Stimulated activated CD4-positive, alpha-beta T cell treated with anti-CD3 and anti-CD28 coated beads, Interleukin-1b, Interleukin-23, amount 100 ng/mL, for 4 hours (primary cell): Measurements from ENCODE around the gene SCN3A.

Experiments used
- DNase-seq, 2 donors: peaks; one replicate each; pipeline ENCODE4 v3.0.0-alpha.2; 2020; ENCODE audit warnings: low read depth in 2 of 2

SCN3A gene

DNA sequence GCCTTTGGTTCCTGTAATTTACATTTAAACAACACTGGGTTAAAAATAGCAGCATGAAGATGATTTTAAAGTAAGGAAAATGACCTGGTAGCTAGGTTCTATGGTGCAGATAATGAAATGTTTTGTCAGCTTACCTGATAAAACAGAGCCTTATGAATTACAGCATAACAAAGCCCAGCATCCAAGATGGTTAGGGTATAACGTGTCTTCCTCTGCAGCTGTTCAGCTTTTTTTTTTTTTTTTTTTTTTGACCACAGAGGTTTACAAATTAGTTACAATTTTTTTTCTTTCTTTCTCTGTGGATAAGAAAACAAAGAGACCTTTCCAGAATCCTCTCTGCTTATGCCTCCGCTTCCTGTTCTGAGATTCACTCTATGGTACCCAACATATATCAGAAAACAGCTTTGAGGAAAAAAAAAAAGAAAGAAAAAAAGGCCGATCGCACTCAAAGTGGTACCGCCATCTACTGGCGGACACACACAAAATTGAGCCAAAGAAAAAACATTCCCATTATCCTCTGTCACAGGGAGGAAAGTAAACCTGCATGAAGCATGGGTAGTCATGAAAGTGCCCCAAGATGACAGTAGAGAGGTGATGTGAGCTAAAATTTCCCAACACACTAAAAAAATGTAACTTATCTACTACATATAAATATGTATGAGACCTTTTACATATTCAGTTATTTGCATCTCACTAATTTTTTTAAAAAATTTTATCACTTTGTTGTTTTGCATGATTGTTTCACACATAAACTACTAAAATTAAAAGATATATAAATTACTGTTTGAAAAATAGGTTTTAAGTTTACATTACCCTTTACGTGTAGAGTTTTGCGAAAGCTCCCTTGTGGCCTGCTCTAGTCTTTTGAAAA, at the start of gene SCN3A:
Gene SCN3A (minus strand): TSS at position 362 of the 871 bp plus-strand sequence. CDS start 27,656 bp downstream, outside the sequence.
- no peak for DNase-seq

DNA sequence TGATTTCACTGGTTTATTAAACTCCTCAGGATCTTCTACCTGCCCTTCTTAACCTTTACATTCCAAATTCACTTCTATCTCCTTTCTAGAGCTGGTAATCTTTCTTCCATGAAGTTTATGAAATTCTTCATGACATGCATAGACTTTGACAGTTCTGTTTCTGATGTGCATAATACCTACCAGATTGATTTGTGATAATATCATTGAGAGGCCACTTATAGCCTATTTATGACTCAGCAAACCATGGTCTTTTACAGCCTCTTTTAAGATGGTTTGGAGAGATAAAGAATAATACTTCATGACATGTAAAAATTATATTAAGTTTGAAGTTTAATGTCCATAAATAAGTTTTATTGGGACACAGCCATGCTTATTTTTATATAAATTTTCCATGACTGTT, 49.3 kb upstream of the SCN3A start:
- no peak for DNase-seq

DNA sequence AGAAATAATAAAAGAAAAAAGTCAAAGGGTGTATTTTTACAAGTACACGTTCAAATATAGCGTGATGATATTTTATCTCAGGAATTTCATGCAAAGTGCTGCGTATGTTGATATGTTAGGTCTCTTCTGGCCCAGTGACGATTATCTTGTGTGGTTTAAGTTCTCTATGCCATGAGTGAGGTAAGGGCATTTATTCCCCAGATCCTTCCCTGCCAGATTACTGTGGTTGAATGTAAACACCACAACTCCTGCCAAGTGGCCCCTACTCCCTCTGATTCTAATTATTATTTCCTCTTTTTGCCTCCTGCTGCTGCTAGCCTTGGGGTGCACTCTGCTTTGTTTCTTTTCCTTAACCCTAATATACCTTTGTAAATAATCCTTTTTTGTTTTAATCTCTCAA, 47.5 kb upstream of the SCN3A start:
- no peak for DNase-seq

DNA sequence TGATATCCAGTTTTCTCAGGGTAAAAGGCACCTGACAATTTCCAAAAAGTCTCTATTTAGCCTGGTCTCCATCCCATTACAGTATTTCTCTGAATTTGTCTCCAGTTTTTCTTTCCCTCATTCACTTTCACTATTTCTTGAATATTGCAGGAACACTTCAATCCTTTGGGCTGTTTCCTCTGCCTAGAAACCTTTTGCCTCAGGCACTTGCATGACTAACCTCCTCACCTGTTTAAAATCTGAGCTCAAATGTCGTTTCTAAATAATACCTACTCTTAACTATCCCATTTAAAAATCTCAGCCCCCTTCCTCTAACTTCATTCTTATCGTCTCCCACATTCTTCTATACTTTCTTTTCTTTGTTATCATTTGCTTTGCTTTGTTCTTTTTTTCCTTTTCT, 44.4 kb upstream of the SCN3A start:
- no peak for DNase-seq

DNA sequence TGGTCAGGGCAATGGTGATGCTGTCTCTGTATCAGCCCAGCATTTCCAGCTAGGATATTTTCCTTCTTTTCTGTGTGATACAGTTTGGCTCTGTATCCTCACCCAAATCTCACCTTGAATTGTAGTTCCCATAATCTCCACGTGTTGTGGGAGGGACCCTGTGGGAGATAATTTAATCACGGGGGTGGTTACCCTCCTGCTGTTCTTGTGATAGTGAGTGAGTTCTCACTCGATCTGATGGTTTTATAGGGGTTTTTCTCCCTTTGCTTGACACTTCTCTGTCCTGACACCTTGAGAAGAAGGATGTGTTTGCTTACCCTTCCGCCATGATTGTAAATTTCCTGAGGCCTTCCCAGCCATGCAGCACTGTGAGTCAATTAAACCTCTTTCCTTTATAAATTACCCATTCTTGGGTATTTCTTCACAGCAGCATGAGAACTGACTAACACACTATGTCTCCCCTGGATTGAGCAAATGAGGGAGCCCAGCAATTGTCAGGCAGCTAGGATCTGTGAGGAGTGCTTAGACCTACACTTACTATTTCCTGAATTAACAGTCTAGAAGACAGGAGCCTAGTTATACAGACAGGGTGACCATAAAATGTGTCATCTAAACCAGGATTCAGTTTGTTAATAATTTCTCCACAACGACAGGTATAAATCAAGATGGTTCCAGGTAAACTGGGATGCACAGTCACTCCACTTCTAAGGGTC, 41.4 kb upstream of the SCN3A start:
- no peak for DNase-seq

DNA sequence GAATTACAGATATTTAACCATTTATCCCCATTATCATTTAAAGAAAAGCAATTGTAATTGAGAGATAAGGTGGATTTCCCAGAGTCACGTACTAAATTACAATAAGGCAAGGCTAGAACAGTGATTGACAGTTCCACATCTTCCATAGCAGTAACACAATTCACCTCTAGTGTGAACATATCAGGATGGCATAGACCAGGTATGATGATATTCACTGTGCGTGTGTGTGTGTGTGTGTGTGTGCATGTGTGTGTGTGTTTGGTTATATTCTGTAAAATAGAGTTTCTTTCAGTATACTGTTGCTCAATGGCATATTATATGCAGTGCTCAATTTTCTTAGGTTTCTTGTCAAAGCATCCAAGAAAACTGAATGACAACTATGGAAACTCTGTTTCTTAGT, 37.1 kb upstream of the SCN3A start:
- DNase-seq = no peak

DNA sequence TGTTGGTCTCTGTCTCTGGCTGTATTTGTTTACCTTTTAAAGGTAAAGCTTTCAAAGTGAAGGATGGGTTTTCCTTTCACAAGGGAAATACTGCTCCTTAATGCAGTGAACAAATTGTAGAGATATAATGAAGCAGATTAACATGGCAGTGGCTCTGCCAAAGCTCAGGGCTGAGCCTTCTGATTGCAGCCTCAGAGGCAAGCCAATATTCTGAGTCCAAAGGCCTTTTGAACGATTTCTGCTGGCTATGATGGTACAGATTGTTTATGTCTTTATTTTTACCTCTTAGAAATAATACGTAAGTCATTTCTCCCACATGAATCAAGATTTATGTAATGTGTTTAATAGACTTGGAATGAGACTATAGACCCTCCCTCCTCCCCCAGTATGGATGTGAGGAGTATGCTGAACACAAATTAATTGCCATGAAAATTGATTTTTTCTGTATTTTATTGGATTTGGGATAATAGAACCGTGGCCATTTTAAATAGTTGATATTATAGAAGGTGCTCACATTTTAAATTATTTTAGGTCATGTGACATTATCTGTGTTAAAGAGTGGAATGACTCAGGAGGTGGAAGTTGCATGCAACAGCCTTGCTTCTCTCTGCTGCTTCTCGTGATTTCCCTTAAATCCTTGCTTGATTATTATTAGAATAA, 36.1 kb upstream of the SCN3A start:
- DNase-seq = no peak

DNA sequence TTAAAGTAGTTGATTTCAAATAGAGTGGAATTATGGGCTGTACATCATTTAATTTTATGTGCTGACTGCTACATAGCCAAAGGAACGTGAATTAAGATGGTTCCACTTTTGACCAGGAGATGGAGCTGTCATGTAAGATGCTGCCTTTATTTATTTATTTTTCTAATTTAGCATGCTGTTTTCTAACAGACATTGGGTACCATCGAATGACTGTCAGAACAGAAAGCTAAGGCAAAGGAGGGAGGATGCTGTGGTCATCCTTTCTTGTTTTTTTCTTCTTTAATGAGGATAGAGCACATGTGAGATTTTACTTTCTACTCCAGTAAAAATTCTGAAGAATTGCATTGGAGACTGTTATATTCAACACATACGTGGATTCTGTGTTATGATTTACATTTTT, 35.4 kb upstream of the SCN3A start, which contains the start of gene SCN2A:
Gene SCN2A (plus strand): TSS at position 185 of the 400 bp plus-strand sequence. CDS start 56,410 bp downstream, outside the sequence.
- DNase-seq = no peak

DNA sequence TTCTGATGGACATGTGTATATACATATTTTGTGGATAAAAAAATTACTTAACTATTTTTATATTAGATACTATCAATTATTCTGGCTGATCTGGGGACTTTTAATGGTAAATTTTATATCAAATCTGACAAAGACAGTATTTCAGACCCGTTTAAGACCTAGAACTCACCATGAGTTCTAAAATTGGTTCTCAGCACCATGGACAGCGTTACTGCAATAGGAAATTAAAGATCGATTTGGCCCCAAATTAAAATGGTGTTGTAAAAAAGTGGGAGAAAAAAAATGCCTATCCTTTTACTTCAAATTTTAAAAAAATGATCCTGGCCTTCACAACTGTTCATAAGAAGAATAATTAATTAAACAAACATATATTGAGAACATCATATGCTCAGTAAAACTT, 34.4 kb upstream of the SCN3A start:
- no peak for DNase-seq

DNA sequence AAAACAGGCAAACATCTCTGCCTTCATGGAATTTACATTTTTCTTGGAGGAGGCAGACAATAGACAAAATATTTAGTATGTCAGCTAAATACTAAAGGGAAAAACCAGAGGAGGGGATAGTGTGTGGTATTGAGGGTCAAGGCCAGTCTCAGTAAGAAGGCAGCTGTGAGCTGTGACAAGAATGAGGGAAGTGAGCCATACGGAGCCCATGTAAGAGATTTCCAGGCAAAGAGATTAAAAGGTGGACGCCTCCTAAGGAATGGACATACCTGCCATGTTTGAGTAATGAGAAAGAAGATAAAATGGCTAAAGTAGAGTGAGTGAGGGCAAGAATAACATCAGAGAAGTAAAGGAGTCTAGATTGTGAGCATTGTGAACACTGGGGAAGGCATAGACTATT, 33.2 kb upstream of the SCN3A start:
- no peak for DNase-seq

DNA sequence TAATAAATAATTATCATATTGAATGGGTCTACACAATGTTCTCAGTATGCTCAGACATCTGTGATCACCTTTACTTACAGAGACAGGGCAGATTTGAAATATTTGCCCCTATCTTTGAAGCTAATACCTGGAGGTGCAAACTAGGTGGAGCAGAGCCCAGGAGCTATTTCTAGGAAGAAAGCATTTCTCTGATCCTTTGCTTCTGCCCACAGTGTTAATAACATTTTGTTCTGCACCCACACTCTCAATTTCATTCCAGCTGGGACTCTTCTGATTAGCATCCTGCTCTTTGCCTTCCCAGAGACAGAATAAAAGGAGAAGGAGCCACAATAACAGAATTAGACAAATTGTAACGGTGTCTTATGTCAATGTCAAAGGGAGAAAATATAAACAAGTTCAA, 23.7 kb upstream of the SCN3A start:
- no peak for DNase-seq

DNA sequence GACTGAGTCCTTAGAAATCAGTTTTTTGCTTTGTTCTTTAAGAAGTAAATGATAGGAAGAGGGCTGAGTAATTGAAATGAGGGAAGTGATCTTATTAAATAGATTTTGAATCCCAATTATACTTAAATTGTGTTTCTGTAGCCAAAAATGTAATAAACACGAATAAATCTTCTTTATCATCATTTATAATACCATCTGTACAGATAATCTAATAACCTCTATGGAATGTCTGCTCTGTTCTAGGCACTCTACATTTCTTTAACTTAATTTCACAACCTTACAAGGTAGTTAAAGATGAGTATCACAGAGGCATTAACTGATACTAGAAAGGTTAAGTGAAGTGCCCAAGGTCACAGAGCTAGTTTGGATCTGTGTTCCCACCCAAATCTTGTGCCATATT, 21.1 kb upstream of the SCN3A start:
- DNase-seq = no peak

DNA sequence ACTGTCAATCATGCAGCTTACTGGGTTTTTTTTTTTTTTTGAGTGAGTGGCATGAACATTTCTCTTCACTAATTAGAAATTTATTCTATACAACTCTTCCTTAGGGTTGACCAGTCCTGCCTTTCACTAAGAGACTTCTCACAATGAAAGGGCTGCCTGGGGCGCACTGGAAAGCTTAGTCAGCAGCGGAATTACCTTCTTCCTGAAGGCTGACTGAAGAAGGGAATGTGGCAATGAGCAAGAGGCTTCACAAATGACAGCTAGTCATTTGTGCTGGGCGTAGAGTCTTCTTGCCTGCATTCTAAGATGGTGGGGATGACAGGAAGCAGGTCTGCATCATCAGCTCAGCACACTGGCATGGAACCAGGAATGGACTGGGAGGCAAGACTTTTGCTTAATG, 15.6 kb upstream of the SCN3A start:
- DNase-seq = no peak

DNA sequence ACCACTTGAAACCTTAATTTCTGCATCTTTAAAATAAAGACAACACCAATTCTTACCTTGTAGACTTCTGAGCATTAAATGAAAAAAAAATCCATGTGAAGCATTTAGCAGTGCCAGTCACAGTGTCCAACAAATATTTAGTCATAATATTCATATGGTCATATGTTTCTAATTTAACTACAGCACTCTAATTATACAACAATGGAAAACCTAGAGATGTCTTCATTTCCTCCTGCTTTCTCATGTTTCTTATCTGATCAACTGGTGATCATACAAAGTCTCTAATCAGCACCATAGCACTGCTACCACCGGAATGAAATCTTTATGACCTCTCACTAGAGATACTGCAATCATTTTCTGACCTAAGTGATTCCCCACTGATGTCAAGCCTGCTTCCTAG, 10.2 kb upstream of the SCN3A start:
- DNase-seq = no peak

DNA sequence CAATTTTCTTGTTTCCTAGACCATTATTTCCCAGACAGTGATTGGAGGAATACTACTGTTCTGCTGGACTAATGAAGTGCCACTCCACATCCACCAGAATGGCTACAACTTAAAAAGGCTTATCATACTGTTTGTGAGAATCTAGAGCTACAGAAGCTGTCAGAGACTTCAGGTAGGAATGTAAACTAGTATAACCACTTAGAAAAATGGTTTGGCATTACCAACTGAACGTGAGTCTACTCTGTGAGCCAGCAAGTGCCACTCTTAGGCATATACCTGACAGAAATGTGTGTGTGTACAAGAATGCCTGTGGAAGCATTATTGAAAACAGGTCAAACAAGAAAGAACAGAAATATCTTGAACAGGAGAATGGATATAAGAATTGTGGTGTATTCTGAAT, 4.2 kb upstream of the SCN3A start:
- no peak for DNase-seq

DNA sequence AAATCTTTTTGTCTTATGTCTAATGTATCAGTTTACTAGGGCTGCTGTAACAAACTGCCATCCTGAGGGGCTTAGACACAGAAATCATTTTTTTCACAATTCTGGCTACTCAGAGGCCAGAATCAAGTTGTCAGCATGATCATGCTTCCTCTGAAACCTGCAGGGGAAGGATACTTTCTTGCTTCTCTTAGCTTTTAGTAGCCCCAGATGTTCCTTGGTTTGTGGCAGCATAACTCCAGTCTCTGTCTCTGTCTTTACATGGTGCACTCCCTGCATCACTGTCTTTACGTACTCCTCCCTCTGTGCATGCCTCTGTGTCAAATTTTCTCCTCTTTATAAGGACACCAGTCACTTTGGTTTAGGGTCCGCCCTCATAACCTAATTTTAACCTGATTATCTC, 2.0 kb upstream of the SCN3A start:
- no peak for DNase-seq

DNA sequence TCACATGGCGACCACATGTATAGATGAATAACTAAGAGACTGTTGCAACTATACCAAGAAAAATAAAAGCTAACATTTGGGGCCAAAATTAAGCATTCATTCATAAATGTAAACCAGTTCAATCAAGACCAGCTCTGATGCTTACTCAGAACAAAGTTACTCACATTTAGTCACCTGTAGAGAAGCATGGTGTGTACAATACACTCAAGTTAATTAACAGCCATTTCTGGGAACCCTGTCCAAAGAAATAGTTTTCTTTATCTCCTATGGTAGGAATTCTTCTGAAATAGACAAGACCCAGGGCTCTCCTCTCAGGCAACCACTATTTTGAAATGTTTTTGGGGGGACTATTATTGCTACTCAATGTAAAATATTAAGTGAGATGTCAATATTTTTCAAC, 1.6 kb downstream of the SCN3A start:
- no peak for DNase-seq

DNA sequence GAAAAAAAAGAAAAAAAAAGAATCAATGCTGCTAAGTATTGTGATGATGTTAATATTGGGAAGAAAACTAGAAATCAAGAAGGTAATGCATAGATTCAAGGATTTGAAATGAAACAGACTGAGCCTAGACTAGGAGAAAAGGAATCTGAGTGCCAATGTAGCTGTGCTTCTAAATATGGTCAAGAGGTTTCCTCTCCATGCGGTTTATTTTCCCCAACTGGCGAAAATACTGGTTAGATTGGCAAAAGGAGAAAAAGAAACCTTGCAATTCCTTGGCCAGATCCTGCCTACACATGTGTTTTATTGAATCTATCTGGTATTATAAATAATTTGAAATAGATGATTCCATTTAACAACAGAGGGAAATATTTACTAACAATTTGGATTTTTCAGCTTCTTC, 5.7 kb downstream of the SCN3A start:
- DNase-seq = no peak

DNA sequence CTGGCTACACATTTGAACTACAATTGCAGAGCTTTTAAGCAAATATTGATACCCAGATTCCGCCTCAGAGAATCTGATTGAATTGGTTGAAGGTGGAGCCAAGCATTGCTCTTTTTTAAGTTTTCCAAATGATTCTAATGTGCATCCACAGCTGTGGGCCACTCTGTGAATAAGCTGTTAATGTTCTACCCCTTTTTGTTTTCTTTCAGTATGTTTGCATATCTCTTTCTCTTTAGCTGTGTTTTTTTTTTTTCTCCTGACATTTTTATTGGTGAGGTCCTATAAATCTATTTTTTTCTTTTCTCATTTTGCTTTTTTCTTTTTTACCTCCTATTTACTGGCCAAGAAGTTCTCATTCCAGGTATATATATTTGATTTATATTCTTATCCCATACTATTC, 6.5 kb downstream of the SCN3A start:
- DNase-seq = no peak

DNA sequence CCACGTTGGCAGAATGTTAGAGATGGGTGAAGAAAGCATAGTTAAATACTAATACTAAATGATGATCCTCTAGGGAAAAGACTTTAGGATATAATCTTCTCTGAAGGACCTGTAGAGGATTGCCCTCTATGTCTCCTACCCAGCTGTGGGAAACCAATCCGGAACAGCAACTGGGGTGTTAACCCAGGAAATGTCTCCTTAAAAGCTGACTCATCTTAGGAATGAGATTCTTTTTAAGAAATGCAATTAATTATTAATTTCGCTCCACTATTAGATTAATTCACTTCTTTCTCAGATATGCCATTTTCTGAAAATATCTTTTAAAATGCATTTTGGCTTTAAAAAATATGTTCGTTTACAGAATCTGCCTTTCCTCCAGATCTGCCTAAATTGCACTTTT, 7.4 kb downstream of the SCN3A start:
- DNase-seq = no peak

DNA sequence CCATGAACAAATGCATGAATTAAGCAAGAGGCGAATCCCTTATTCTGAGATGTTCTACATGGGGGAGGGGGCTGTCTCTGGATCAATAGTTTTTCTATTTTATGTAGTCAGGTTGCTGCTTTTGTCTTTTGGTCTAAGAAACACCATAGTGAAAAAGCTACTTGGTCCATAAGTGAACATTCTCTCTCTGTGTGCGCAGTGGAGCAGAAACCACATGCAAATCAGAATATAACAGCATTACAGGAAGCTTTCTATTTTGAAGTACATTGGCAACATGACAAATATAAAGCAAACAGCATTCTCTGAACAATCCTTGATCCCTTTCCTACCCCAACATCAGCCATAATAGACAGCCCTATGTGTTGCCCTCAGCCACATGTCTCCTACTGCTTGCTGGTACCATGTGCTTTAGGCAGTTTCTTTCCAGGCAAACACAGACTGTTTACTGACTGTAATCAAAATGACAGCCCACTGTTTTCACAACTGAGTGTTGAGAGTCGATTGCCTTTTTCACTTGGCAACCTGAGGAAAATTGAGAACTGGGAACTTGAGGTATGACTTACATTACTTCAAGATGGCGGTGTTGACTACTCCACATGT, 10.6 kb downstream of the SCN3A start:
- no peak for DNase-seq

DNA sequence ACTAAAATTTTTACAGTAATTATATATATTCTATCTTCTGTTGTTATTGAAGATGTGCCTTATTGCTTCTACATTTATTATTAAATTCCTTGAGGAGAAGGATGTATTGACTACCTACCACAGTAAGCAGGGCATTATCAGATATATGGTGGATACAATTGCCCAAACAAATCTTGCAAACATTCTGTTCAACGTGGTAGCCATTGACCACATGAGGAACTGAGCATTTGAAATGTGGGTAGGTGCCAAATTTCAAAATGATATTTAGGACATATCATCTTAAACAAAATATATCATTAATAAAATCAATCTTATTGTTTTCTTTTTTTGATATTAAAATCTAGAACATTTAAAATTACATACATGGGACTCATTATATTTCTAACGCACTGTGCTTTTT, 11.1 kb downstream of the SCN3A start:
- DNase-seq = no peak
